GM21529 (cell line): ENCODE data around the gene PLA2G5.
"Not testable (repeated sequence)": the region's sequence is repeated elsewhere in the genome, so short reads cannot be mapped to it uniquely, and the experiment has no call there.

Source experiments
- ATAC-seq: cut with Tn5 transposase; IDR thresholded peaks from one replicate; pipeline ENCODE4 v1.9.1; 2021; ENCODE audit not compliant: unreplicated experiment

The PLA2G5 gene

DNA sequence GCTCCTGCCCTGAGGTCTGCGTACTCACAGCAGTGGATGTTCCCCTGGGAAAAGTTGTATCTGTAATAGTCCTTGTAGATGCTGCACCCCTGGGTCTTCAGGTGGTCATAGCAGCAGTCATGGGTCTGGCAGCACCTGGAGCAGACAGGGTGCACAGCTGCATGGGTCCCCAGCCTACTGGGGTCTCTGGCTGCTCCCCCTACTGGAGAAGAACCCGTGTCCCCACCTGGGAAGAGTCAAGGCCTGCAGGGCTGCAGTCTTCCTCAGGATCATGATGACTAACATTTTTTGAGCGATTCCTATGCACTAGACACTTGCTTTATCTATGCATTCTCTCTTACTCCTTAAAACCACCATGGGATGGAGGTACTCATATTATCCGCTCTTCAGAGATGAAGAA lies 45.5 kb downstream of the PLA2G5 start:
- ATAC-seq = no peak

DNA sequence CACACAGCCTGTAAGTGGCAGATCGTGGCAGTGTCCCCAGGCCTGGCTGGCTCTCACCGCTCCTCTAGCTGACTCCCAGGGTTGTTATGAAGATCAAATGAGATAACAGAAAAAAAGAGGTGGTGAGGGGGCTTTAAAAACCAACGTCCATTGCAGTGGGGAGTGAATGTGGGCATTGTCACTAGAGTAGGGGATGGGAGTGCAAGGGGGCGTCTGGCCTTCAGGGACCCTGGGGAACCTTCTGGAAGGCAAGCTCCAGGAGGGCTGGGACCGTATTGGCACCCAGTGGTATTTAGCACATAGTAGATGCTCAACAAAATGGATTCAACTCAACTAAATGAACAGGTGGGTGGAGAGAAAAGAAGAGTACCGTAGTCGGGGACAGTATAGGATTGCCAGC lies 45.9 kb downstream of the PLA2G5 start:
- no peak for ATAC-seq

GRCh38 chr1:20117236-20117635 lies 47.2 kb downstream of the PLA2G5 start:
- ATAC-seq = no peak

DNA sequence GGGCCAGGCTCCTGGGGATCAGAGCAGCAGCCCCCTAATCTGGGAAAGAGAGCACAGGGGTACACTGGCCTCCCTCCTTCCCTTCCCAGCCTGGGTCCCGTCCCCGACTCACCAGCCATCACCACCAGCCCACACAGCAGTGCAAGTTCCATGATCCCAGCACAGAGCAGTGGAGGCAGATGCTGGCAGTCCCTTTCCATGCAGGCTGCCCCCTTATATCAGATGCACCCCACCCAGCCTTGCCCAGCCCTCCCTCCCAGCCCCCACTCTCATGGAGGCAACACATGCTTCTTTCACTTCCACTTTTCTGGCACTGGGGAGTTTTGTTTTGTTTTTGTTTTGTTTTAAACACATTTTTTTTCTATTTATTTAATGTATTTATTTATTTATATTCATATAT lies 49.4 kb downstream of the PLA2G5 start, which contains the start of gene PLA2G2D:
Gene PLA2G2D, minus strand, starts transcription at position 190 of the 400 bp plus-strand sequence. Its CDS starts 38 bp downstream, at position 152.
- ATAC-seq = no peak

- no peak for ATAC-seq
Observed at GRCh38 chr1:20120796-20121195, 50.8 kb downstream of the PLA2G5 start.

GRCh38 chr1:20123722-20124455 lies 53.9 kb downstream of the PLA2G5 start:
- ATAC-seq = no peak

DNA sequence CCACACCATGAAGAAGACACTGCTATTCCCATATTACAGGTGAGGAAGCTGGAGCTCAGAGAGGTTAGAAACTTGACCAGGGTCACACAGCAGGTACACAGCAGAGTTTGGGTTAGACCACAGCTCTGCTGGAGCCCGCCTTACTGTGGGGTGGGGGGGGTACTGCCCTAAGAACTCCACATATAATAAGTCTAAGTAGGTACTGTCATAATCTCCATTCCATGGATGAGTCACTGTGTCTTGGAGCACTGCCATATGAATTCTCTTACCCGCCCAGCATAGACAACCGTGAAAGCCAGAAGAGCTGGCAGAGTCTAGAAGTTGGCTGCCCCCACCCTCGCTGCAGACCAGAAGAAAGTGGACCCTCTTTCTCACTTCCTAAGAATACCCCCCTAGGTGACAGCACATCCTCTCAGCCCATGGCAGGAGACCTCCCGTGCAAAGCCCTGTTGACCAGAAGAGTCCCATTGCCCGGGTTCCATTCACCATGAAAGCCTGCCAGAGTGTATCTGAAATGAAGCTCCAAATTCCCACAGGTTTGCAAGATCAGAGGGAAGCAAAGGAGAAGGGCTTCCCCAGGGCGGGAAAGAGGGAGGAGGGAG lies 54.6 kb downstream of the PLA2G5 start:
- ATAC-seq = no peak

GRCh38 chr1:20125100-20125499 lies 55.1 kb downstream of the PLA2G5 start:
- ATAC-seq = no peak

DNA sequence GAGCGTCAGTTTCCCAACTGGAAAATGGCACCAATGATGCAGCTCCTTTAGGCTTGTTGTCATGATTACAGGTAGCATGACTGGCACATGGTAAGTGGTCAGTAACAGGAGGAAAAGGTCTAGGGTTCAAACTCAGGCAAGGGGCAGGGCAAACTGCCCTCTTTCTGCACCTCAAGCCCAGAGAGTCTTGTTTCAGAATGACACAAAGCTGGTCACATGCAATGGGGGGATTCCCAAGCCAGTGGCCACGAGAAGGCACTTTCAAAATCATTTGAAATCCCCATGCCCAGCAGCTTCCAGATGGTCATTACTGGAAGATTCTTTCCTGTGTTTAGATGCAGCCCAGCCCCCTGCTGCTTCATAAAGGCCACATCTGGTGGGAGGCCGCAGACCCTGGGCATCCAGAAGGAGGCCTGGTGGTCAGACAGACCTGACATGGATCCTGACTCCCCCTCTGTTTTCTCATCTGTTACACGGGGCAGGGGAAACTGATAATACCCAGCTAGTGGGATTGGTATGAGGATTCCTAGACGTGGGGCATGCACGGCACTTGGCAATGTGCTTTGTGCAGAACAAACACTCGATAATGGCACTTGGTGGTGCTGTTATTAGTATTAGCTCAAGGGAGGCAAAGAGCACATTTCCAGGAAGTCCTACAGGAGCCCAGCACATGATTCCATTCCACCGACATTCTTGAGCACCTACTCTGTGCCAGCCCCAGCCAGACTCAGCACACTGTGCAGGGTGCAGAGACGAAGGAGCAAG lies 56.2 kb downstream of the PLA2G5 start:
- peak; percentile 63 for ATAC-seq

- no peak for ATAC-seq
Observed at GRCh38 chr1:20126806-20127440, 56.9 kb downstream of the PLA2G5 start.

- not testable (repeated sequence) for ATAC-seq
Observed at GRCh38 chr1:20130518-20130917, 60.5 kb downstream of the PLA2G5 start.

DNA sequence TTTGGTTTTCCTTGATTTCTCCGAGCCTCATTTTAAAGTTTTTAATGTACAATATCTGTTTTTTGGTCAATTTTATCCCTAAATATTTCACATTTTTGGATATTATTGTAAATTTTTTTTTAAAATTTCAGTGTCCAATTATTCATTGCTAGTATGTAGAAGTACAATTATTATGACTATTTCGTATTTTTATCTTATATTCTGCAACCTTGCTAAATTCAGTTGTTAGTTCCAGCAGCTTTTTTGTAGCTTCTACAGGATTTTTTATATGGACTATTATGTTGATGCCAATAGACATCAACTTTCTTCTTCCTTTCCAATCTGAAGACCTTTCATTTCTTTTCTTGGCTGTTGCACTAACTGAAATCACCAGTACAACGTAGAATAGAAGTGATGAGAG lies 65.0 kb downstream of the PLA2G5 start:
- ATAC-seq = no peak

- ATAC-seq = no peak
Observed at GRCh38 chr1:20136249-20136648, 66.3 kb downstream of the PLA2G5 start.

- ATAC-seq = no peak
Observed at GRCh38 chr1:20137055-20137454, 67.1 kb downstream of the PLA2G5 start.

DNA sequence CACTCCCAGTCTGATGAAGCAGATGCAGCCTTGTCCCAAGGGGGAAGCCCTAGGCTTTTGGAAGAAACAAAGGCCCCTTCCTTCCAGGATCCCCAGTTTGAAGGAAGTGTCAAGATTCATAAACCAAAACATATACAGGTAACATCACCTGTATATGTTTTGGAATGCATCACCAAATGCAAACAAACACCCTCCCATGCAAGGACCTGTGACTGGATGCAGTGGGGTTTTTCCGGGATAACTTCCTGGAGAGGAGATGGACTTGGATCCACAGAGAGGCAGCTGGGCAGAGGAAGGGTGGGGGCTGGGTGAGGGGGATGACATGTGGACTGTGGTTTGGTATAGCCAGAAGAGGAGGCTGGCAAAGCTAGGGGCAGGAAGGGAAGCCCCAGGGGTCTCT lies 67.6 kb downstream of the PLA2G5 start:
- no peak for ATAC-seq

DNA sequence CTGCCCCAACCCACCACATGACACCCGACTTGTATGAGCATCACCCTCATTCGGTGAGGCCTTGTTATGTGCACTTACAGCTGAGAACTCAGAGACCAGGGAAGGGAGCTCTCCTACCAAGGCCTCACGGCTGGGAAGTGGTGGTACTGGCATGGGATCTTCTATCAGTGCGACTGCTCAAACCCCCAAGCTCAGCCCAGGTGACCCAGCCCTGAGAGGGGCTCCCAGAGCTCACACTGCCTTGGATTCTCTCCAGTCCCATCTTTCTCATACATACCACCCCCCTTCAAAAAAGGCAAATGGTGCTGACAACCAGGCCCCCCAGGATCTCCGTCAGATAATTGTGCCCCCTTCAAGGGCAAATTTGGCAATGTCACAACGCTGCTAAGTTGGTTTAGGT lies 68.4 kb downstream of the PLA2G5 start:
- ATAC-seq = no peak

DNA sequence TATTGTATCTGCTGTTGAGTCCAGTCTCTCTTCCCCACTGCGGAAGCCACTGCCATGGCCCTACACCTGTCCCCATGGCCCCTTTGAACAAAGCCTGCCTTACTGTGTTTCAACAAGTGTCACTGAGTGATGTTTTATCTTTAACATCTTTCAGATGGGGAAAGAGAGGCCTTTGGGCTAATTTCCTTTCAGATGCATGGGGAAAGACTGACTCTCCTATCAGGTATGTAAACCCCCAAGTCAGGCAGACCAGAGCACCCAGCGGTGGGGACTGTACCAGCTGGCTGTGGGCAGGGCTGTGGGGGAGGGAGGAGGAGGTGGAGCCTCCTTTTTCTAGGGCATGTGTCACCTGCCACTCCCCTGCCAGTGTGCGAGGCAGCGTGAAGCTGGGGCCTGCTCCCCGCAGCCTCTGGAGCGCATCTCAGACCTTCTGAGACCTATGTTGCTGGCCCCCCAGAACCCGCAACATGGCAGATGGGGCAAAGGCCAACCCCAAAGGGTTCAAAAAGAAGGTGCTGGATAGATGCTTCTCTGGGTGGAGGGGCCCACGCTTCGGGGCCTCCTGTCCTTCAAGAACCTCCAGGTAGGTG lies 69.1 kb downstream of the PLA2G5 start, which contains the start of gene PLA2G2F:
Gene PLA2G2F, plus strand, starts transcription at position 363 of the 590 bp plus-strand sequence. Its CDS starts 105 bp downstream, at position 468.
- ATAC-seq = no peak

DNA sequence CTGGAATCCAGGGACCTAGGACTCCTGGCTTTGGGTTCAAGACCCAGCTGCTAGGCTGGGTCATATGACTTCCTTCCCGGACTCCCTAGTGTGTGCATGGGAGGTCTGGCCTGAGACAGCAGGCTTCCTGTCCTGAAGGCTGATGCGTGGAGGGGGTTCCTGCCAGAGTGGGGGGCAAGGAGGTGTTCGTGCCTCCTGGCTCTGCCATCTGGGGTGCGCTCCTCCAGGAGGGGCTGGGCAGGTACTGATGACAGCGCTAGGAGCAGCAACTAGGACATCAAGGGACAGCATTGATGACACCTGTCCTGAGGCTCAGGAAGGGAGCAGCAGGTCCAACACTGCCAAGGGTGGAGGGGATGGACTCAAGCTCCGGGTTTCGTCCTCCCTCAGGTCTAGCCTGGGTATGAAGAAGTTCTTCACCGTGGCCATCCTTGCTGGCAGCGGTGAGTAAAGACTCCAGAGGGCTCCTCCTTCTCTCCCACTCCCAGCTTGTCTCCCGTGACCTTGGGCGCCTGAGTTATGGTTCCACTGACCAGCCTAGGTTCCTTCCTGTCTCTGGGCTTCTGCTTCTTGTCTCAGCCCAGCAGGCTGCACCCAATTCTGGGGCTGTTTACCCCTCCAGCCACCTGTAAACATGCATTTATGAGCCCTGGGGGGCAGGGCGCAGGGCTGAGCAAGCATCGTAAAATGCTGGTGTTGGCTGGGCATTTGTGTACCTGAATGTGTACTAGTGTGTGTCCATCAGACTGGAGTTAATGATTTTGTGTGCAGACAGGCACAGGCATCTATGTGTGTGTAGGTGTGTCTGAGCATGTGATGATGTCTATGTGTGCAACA lies 70.0 kb downstream of the PLA2G5 start:
- ATAC-seq = no peak

DNA sequence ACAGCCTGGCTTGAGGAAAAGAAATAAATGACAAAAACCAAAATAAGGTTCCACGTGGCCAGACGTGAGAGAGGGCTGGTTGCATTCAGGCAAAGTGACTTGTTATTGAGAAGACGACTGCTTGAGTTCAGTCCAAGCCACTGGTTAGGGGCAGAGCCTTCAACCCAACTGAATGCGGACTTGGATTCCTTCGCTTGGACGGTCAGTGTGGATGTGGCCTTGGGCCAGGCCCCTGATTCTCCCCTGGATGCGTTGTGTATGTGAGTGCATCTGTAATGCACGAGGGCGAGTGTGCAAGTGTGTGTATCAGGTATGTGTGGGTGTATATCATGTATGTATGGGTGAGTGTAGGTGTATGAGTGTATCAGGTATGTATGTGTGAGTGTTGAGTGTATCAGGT lies 71.0 kb downstream of the PLA2G5 start:
- no peak for ATAC-seq

GRCh38 chr1:20141466-20141865 lies 71.5 kb downstream of the PLA2G5 start:
- ATAC-seq = no peak
